ENCODE data around the gene PCSK4.
"Not testable (repeated sequence)": the region's sequence is repeated elsewhere in the genome, so short reads cannot be mapped to it uniquely, and the experiment has no call there.

Gene PCSK4

GRCh38 chr19:1521636-1522035 lies 31.5 kb upstream of the PCSK4 start:
- DNase-seq, result no peak

GRCh38 chr19:1520203-1520780 lies 30.1 kb upstream of the PCSK4 start:
- DNase-seq, result no peak

GRCh38 chr19:1519802-1520201 lies 29.7 kb upstream of the PCSK4 start:
- DNase-seq, result not testable (repeated sequence)

- DNase-seq, result no peak
Measured at GRCh38 chr19:1518471-1518870, 28.3 kb upstream of the PCSK4 start.

GRCh38 chr19:1516395-1516753 lies 26.2 kb upstream of the PCSK4 start:
- no peak for DNase-seq

- no peak for DNase-seq
Measured at GRCh38 chr19:1514986-1515721, 25.0 kb upstream of the PCSK4 start.

- no peak for DNase-seq
Measured at GRCh38 chr19:1514295-1514661, 24.1 kb upstream of the PCSK4 start.

- DNase-seq, result peak; percentile 10
Measured at GRCh38 chr19:1513499-1514294, 23.5 kb upstream of the PCSK4 start.

GRCh38 chr19:1512671-1513498 lies 22.7 kb upstream of the PCSK4 start, which contains the start of gene ADAMTSL5:
Gene ADAMTSL5 (minus strand): TSS chr19:1513019. CDS start chr19:1510943, 2,076 bp downstream.
- no peak for DNase-seq

- DNase-seq, result no peak
Measured at GRCh38 chr19:1511318-1512317, 21.5 kb upstream of the PCSK4 start.

GRCh38 chr19:1510807-1511206 lies 20.7 kb upstream of the PCSK4 start:
- no peak for DNase-seq

- no peak for DNase-seq
Measured at GRCh38 chr19:1510442-1510806, 20.3 kb upstream of the PCSK4 start.

- no peak for DNase-seq
Measured at GRCh38 chr19:1509602-1510441, 19.7 kb upstream of the PCSK4 start.

GRCh38 chr19:1508507-1508856 lies 18.3 kb upstream of the PCSK4 start:
- no peak for DNase-seq

- peak; percentile 95 for DNase-seq
Measured at GRCh38 chr19:1507763-1508506, 17.8 kb upstream of the PCSK4 start.

GRCh38 chr19:1507192-1507660 lies 17.1 kb upstream of the PCSK4 start:
- DNase-seq, result no peak

- no peak for DNase-seq
Measured at GRCh38 chr19:1505991-1506881, 16.1 kb upstream of the PCSK4 start.

GRCh38 chr19:1505012-1505411 lies 14.9 kb upstream of the PCSK4 start:
- no peak for DNase-seq

All from GDM1 (cell line).